GM19468 (cell line): ENCODE measurements around the gene LCN2.

ENCODE experiments used
- ATAC-seq: cut with Tn5 transposase; IDR thresholded peaks from one replicate; pipeline ENCODE4 v1.9.1; 2021; ENCODE audit warnings: mild to moderate bottlenecking, moderate library complexity, moderate number of reproducible peaks; ENCODE audit not compliant: unreplicated experiment; ENCODE audit errors: extremely low read depth

The LCN2 gene

DNA sequence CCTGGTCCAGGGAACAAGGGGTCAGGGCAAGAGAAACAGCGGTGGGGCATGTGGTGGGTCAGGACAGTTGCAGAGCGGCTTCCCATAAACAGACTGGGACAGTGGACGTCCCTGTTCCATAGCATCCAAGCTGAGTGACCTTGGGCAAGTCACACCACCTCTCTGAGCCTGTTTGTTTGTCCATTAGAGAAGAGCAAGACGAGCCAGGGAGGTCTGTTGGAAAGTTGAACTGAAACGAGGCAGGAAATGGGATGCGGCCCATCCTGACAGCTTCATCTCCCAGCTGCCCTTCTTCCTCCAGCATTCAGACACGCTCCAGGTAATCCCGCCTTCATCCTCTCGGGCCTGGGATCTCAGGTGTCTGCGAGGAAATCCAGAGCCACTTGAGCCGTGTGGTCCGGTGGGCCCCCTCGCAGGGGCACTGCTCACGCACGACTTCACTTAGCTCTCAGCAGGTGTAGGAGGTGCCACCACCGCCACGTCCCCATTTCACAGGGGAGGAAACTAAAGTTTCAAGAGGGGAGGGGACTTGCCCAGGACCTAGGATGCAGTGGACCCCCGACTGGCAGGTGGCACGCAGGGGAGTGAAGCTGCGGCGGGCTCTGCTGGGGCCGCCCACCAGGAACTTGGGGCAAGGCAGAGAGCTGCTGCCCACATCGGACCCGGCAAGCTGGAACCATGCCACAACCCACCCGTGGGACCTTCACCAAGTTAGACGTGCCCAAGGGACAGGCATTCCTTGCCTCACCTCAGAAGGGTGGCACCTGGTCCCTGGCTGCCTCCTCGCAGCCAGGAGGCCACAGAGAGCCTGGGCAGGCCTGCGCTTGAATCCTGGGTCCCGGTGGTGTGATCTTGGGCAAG lies 34.7 kb upstream of the LCN2 start:
- no peak for ATAC-seq

GRCh38 chr9:128115187-128116103 lies 33.8 kb upstream of the LCN2 start:
- ATAC-seq = no peak

GRCh38 chr9:128116104-128117083 lies 32.9 kb upstream of the LCN2 start:
- no peak for ATAC-seq

DNA sequence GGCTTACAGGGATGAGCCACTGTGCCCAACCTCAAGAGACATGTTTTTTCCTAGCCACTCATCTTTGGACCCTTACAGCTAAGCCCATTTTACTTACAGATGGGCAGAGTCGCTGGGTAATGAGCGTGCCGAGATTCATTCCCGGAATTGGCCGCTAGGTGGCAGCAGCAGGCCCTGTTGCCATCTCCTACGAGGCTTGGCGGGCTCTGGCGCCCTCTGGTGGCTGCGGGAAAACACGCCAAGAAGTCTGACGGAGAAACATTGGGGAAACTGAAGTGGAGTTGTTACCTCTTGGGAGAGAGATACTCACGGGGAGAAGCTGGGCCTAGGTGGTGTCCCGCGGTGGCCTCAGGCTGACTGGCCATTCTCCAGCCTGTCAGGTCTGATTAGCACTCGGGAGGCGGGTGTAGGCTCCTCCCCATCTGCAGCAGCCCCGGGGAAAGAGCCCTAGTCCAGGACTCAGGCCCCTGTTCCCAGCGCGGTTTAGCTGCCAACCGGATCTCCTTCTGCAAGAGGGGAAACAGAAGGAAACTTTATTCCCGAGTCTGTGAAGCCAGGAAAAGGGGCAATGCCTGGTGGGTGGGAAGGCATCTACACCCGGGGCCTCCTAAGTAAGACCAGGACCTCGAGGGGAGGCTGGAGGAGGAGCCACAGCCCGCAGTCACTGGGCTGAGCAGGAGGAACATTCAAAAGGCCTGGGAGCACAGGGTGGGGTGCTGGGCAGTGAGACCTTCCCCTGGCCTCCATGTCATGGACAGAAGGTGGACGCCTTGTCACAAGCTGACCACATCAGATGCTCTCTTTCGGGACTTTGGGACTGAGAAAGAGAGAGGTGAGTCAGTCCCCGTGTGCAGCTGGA lies 31.4 kb upstream of the LCN2 start:
- ATAC-seq = no peak

DNA sequence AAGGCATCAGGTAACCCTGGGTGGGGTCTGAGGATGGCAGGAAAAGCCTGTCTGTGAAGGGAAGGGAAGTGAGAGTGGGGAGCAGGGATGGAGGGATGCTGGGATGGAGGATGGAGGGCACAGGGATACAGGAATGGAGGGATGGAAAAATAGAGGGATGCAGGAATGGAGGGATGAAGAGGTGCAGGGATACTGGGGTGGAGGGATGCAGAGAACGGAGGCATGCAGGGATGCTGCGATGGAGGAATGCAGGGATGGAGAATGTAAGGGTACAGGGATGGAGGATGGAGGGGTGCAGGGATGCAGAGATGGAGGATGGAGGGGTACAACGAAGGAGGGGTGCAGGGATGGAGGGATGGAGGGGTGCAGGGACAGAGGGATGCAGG lies 30.8 kb upstream of the LCN2 start:
- no peak for ATAC-seq

DNA sequence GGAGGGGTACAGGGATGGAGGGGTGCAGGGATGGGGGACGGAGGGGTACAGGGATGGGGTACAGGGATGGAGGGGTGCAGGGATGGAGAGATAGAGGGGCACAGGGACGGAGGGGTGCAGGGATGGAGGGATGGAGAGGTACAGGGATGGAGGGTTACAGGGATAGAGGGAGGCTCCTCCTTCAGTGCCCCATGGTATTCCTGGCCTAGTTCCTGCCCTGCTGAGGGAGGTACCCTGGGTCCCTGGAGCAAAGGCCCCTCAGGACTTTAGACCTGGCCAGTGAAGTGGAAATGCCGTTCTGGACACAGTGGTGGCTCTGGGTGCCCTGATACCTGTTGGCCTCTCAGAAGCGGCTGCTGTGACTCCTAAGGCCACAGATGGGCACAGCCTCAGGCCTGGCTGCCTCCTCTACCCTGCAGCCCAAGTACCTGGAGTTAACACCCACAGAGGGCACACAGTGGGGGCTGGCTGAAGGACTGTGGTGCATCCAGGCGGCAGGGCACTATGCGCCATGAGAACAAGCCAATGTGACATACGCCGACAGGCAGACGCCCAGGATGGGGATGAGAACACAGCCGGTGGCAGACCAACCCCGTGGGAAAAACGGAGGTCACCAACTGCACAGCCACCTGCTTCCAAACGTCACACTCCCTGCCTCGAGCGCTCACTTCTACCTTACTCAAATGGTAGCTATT lies 30.1 kb upstream of the LCN2 start:
- ATAC-seq = no peak

DNA sequence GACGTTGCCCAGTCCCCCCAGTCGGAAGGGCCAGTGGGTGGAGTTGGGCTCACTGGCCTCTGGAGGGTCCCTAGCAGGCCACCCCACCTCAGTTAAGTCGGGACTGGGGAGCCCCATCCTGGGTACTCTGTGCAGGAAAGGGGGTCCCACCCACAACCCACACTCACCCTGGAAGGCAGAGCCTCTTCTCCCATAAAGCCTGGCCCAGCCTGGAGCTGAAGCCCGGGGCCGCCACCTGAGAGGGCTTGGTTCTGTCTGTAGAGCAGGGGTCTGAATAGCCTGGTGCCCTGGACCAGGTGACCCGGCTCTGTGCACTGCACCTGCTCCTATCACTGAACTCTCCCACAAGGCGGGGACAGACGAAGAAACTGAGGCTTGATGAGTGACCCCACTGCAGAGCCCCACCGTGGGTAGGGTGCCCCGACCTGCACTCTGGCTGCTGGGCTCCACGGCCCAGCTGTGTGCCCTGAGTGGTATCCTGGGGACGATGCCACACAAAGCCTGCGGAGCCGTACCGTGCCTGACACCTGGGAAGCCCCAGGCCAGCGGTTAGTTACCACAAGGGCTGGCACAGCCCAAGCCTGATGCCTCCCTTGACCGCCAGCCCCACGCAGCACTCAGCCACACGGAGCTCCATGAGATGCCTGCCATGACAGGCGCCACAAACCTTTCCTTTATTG lies 29.1 kb upstream of the LCN2 start:
- no peak for ATAC-seq

DNA sequence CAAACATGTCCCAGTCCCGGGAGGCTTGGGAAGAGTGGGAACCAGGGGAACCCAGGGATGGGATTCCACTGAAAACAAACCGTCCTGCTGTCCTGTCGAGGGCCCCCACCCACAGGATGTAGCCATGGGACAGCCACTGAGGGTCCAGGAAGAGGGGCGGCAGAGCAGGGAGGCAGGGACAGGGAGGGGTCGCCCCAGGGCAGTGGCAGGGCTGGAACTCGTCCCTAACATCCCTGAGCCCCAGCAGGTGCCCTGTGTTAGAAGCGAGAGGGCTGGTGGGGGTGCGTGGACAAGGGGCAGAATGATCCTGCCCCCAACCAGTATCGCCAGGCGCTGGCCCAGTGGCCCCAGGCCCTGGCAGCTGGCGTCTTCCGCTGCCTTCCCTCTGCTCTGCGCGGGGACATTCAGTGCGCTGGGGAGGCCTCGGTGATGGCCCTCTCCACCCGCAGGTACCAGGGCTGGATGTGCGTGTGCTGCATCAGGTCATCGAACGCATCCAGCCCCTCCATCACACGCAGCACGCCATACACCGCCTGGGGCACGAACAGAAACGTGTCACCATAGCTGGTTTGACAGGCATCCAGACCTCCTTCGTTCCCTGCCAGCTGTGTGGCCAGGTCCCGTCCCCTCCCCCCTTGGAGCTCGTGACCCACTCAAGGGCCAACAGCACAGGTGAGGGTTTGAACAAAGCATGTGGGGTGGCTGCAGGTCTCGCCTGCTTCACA lies 28.4 kb upstream of the LCN2 start:
- ATAC-seq = no peak

DNA sequence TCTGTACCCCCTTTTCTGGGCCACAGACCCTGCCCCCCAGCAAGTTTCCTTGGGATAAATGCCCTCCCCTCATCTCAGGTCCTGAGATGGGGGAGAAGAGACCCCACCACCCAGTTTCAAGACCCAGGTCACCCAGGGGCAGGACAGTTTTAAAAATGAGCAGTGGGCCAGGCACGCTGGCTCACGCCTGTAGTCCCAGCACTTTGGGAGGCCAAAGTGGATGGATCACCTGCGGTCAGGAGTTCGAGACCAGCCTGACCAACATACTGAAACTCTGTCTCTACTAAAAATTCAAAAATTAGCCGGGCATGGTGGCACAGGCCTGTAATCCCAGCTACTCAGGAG lies 27.8 kb upstream of the LCN2 start:
- ATAC-seq = no peak

DNA sequence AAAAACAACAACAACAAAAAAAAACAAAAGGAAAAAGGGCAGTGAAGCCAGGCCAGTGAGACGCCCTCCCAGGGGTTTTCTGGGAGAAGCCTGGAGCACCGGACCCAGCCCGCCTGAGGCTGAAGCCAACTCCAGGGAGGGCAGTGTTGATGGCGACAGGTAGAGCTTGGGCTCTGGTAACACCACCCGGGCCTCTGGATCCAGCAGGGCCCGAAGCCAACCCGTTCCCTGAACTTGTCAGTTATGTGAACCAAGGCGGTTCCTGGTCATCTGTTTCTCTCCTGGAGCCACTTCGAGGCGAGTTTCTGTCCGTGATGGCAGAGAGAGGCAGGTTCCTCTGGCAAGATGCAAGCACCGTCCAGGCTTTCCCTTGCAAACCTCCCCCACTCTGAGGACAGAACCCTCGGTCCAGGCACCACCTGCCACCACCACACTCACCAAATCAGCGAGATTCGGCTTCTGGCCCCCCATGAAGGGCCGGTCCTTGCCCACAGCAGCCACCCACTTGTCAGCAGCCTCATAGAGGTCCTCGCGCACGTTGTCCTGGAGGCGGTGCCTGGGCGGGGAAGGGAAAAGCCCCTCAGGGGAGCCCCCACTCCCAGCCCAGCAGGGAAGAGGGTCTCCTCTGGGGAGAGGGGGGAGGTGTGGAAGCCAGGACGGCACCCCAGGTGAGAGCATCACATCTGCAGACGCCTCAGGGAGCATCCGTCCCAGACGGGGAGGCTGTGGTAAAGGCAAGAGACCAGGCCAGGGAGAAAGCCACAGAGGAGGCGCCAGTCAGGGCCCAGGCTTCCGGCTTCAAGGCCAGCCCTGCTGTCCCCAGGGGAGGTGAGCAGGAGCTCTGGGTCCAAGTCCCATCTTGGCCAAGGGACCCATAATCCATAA lies 27.1 kb upstream of the LCN2 start:
- ATAC-seq = no peak

- no peak for ATAC-seq
These were observed 26.5 kb upstream of the LCN2 start for GRCh38 chr9:128122809-128123175.

- ATAC-seq = no peak
These were observed 25.7 kb upstream of the LCN2 start for GRCh38 chr9:128123451-128124080.

DNA sequence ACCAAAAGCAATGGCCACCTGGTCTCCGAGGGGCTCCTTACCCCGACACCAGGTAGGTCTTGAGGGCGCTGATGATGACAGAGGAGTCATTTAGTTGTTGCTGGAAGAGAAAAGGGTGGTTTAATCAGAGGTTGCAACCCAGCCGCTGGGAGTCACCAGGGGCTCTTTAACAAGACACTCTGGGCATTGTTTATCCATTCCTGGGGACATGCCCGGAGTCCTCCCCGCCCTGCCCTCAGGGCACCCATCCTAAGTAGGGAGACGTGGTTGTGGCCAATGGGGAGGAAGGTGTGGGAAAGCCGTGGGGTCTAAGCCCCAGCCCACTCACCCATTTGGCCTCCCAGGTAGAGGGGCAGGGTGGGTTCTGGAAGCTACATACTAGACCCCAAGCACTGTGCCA lies 24.8 kb upstream of the LCN2 start:
- ATAC-seq = no peak

DNA sequence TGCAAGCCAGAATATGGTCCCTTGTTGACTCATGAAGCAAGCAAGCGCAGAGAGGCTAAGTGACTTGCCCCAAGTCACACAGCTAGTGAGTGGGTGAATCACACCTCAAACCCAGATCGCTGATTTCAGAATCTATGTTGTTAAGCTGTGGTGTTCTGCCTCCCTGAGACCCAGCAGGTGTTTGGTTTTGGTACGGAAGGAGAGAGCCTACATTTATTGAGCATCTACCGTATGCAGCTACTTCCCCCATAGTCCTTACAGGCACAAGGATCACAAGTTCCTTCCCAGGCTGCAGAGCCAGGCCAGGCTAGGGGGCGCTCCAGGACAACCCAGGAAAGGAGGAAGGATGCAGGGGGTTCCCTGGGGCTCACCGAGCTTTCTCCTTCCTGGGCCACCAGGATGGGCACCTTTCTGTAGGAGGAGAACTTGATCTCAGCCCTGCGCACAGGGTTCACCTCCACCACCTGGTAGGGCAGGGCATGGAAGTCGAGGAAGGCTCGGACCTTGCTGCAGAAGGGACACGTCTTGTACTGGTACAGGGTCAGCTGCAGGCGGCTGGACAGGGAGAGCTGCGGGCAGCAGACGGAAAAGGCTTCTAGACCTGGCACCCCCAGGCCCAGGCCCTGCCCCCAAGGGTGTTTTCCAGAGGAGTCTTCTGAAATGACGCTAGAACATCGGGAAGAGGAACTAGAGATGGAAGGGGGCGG lies 24.2 kb upstream of the LCN2 start:
- no peak for ATAC-seq

GRCh38 chr9:128125580-128126354 lies 23.5 kb upstream of the LCN2 start:
- no peak for ATAC-seq
